Endothelial cell of umbilical vein (primary cell): ENCODE data around the gene OR13C5. TPM values are rescaled to one million over a fixed set of nuclear protein-coding genes. Genes with fewer than 3 reads are reported as not detected.

Experiments
- BruUV-seq: library from RNA; stranded (reverse); fragments of 400-500 nt; replicated peaks from 2 replicates; lab custom pipeline; 2021; lab: Mats Ljungman, UMichigan
- CTCF ChIA-PET: fragments of 300-600, 350-600 bp; sonication (Branson Sonifier 250); formaldehyde crosslinking; loops from one replicate; lab custom pipeline; 2021; ENCODE audit warnings: antibody characterized with exemption, inconsistent platforms; lab: Charles Lee
- POLR2A ChIA-PET: fragments of 300-600, 350-600 bp; sonication (Branson Sonifier 250); formaldehyde crosslinking; loops from one replicate; lab custom pipeline; 2021; ENCODE audit warnings: antibody characterized with exemption, inconsistent platforms; lab: Charles Lee
- DNase-seq: peaks from one replicate; pipeline ENCODE4 v3.0.0-alpha.2; 2011; ENCODE audit warnings: low read depth, low spot score
- FAIRE-seq: peaks from 2 replicates; lab custom pipeline; 2011; peaks lifted over from hg19 to GRCh38; lab: Jason Lieb, UNC
- H2AFZ ChIP-seq: 2 replicates; pipeline ENCODE4 v1.6.0; 2012; ENCODE audit warnings: low read depth, low read length, control low read depth, inconsistent platforms
- H3K27ac ChIP-seq: 2 replicates; pipeline ENCODE4 v1.5.1; 2011; ENCODE audit warnings: low read depth, mild to moderate bottlenecking, control low read depth, low read length, moderate library complexity; ENCODE audit not compliant: insufficient read depth
- H3K27me3 ChIP-seq, 2 experiments: 2 replicates each; pipeline versions ENCODE4 v1.6.0 to v1.6.1; 2011; ENCODE audit warnings: low read length in 2 of 2, mixed read lengths in 1 of 2; ENCODE audit not compliant: control insufficient read depth in 2 of 2, insufficient read depth in 2 of 2
- H3K36me3 ChIP-seq, 2 experiments: 2 replicates in 1 of 2; 3 replicates in 1 of 2; pipeline ENCODE4 v1.5.1; 2011; ENCODE audit warnings: low read length in 2 of 2, mild to moderate bottlenecking in 1 of 2, moderate library complexity in 1 of 2; ENCODE audit not compliant: control insufficient read depth in 2 of 2, insufficient read depth in 2 of 2; ENCODE audit errors: extremely low read depth in 1 of 2
- H3K4me1 ChIP-seq: 3 replicates; pipeline ENCODE4 v1.5.1; 2011; ENCODE audit warnings: mild to moderate bottlenecking, low read length; ENCODE audit not compliant: control insufficient read depth, insufficient read depth; ENCODE audit errors: extremely low read depth
- H3K4me2 ChIP-seq: 2 replicates; pipeline ENCODE4 v1.6.1; 2011; ENCODE audit warnings: low read length, control low read depth, mixed read lengths; ENCODE audit not compliant: insufficient read depth
- H3K4me3 ChIP-seq, 3 experiments: fragments of 200-600 bp in 1 of 3; sonication (generic), shearing (Covaris generic) in 1 of 3; replicated peaks in 1 of 3; 2 replicates each; pipeline ENCODE4 v1.5.1; 2011 to 2016; ENCODE audit warnings: control low read depth in 3 of 3, low read length in 3 of 3, mild to moderate bottlenecking in 2 of 3, inconsistent platforms in 1 of 3, low read depth in 1 of 3, moderate library complexity in 1 of 3; ENCODE audit not compliant: insufficient read depth in 1 of 3
- H3K79me2 ChIP-seq: 2 replicates; pipeline ENCODE4 v1.6.0; 2012; ENCODE audit warnings: low read length, inconsistent platforms; ENCODE audit not compliant: control insufficient read depth, insufficient read depth
- H3K9ac ChIP-seq: replicated peaks from 2 replicates; pipeline ENCODE3; 2011; ENCODE audit warnings: low read length, control low read depth; ENCODE audit not compliant: insufficient read depth; ENCODE audit errors: extremely low read depth
- H3K9me1 ChIP-seq: replicated peaks from 3 replicates; pipeline ENCODE4 v1.6.0; 2011; ENCODE audit warnings: mild to moderate bottlenecking, low read length; ENCODE audit not compliant: control insufficient read depth, insufficient read depth; ENCODE audit errors: extremely low read depth
- H3K9me3 ChIP-seq: replicated peaks from 2 replicates; pipeline ENCODE4 v1.5.1; 2012; ENCODE audit warnings: low read length, inconsistent platforms; ENCODE audit not compliant: control insufficient read depth, insufficient read depth
- H4K20me1 ChIP-seq: replicated peaks from 2 replicates; pipeline ENCODE3; 2011; ENCODE audit warnings: mild to moderate bottlenecking, low read length; ENCODE audit not compliant: control insufficient read depth, insufficient read depth; ENCODE audit errors: extremely low read depth
- FOS ChIP-seq: IDR thresholded peaks from 2 replicates; pipeline ENCODE4 v1.6.1; 2011; ENCODE audit warnings: mild to moderate bottlenecking, low read length, moderate library complexity, borderline replicate concordance; ENCODE audit not compliant: insufficient read depth
- JUN ChIP-seq: IDR thresholded peaks from 2 replicates; pipeline ENCODE4 v1.6.1; 2011; ENCODE audit warnings: borderline replicate concordance, low read depth; ENCODE audit not compliant: insufficient read length, insufficient read depth
- MYC ChIP-seq: IDR thresholded peaks from one replicate; pipeline ENCODE4 v1.6.1; 2011; ENCODE audit warnings: mild to moderate bottlenecking, low read depth, low read length
- POLR2A ChIP-seq: IDR thresholded peaks from 2 replicates; pipeline ENCODE4 v1.6.1; 2012; ENCODE audit warnings: low read depth, mild to moderate bottlenecking, control low read depth, low read length
- POLR2AphosphoS5 ChIP-seq: IDR thresholded peaks from 2 replicates; pipeline ENCODE4 v1.6.1; 2012; ENCODE audit warnings: low read depth, mild to moderate bottlenecking, control low read depth, low read length, moderate library complexity; ENCODE audit not compliant: insufficient read depth
- dilution Hi-C: fragments of 300-500 bp; cut with MboI; formaldehyde crosslinking; loops from one replicate; pipeline ENCODE4 v1.15.0; 2019; ENCODE audit warnings: low sequenced_read_pairs; ENCODE audit not compliant: extremely low pct_ligation_motif_present
- intact Hi-C: fragments of 100-400 bp; cut with micrococcal nuclease; formaldehyde crosslinking; loops from one replicate; pipeline ENCODE4 v1.10.0; 2022
- polyA plus RNA-seq, 4 experiments: library from polyadenylated mRNA; depleted of rRNA in 3 of 4; stranded (reverse) in 3 of 4; unstranded in 1 of 4; fragments of >200 nt; gene quantifications; 2 replicates each; pipeline versions ENCODE4 v1.2.1 to v1.2.3, GENCODE V29; 2011 to 2012; ENCODE audit warnings: missing spikeins in 1 of 4
- total RNA-seq: library from RNA; stranded (reverse); gene quantifications from 2 replicates; pipeline ENCODE4 v1.2.3, GENCODE V29; 2021
- TF ChIP-seq, protein P1 (sequence below), 2 donors: IDR thresholded peaks; 1 replicate in 1 of 2; 2 replicates in 1 of 2; pipeline ENCODE4 v1.5.1; 2011; ENCODE audit warnings: low read length in 2 of 2, mild to moderate bottlenecking in 2 of 2, moderate library complexity in 2 of 2, control low read depth in 1 of 2, inconsistent platforms in 1 of 2, low read depth in 1 of 2; ENCODE audit not compliant: insufficient read depth in 1 of 2; ENCODE audit errors: extremely low read depth in 1 of 2
- TF ChIP-seq, protein P2 (sequence below): IDR thresholded peaks from 2 replicates; pipeline ENCODE4 v1.6.1; 2011; ENCODE audit not compliant: insufficient read depth, insufficient read length

OR13C5 gene
- total and polyA plus RNA-seq, 2 donors (not counting 3 experiments of a cell fraction or from before 2014, with no cell fraction given): not detected

DNA sequence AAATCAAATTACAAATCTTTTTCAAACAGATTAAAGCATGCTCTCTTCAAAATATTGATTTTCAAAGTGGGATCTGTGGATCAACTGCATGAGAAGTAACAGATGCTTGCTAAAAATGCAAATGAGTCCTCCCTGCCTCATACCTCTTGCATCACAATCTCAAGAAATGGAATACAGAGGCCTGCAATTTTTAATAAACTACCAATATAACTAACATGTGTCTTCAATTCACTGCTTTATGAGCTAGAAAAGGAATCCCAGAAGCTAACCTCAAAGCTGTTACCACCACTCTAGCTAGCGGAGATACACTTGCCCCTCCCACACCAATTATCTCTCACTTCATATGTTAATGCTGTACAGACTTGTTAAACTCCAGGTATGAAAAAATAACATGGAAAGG, 9.6 kb downstream of the OR13C5 start:
- no peaks in the 10 kb centered on the region for H3K79me2 ChIP-seq
- H3K9ac ChIP-seq: no peak overlapping the region
- H2AFZ ChIP-seq: no peak overlapping the region
- no peak for DNase-seq
- no peak overlapping the region for H3K4me2 ChIP-seq
- TF ChIP-seq POLR2AphosphoS5: no peak
- TF ChIP-seq, protein P1, sequence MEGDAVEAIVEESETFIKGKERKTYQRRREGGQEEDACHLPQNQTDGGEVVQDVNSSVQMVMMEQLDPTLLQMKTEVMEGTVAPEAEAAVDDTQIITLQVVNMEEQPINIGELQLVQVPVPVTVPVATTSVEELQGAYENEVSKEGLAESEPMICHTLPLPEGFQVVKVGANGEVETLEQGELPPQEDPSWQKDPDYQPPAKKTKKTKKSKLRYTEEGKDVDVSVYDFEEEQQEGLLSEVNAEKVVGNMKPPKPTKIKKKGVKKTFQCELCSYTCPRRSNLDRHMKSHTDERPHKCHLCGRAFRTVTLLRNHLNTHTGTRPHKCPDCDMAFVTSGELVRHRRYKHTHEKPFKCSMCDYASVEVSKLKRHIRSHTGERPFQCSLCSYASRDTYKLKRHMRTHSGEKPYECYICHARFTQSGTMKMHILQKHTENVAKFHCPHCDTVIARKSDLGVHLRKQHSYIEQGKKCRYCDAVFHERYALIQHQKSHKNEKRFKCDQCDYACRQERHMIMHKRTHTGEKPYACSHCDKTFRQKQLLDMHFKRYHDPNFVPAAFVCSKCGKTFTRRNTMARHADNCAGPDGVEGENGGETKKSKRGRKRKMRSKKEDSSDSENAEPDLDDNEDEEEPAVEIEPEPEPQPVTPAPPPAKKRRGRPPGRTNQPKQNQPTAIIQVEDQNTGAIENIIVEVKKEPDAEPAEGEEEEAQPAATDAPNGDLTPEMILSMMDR (IDR thresholded peaks at IDR 0.05; ENCODE audit: extremely low read depth in 1 of 2, insufficient read depth in 1 of 2, low read depth in 1 of 2, low read length in 2 of 2): no peak
- TF ChIP-seq JUN: no peak
- no peak for TF ChIP-seq FOS
- TF ChIP-seq, protein P2, sequence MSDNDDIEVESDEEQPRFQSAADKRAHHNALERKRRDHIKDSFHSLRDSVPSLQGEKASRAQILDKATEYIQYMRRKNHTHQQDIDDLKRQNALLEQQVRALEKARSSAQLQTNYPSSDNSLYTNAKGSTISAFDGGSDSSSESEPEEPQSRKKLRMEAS: no peak
- no peak for TF ChIP-seq POLR2A
- no peak for TF ChIP-seq MYC
- H3K27ac ChIP-seq: no peak overlapping the region
- no peaks in the 10 kb centered on the region for H4K20me1 ChIP-seq
- H3K27me3 ChIP-seq: no peaks in the 10 kb centered on the region
- dilution Hi-C loops (no loop called here), intact Hi-C loops (no loop called here)
- ChIA-PET POLR2A (no interaction called here), CTCF (no interaction called here)
- no peaks in the 10 kb centered on the region for H3K36me3 ChIP-seq
- H3K9me3 ChIP-seq: no peaks in the 10 kb centered on the region
- H3K9me1 ChIP-seq: no peaks in the 10 kb centered on the region
- FAIRE-seq: no peak
- BruUV-seq: no TSS peak
- H3K4me1 ChIP-seq: no peaks in the 10 kb centered on the region
- no peak overlapping the region for H3K4me3 ChIP-seq
